Tracheal epithelial cell (primary cell): ENCODE data around the gene CSHL1. TPM values are rescaled to one million over a fixed set of nuclear protein-coding genes. Genes with fewer than 3 reads are reported as not detected.

Experiments used
- total RNA-seq: library from RNA; depleted of rRNA; stranded (reverse); fragments of >200 nt; gene quantifications from 2 replicates; pipeline ENCODE4 v1.2.1, GENCODE V29; 2014

The CSHL1 gene
- total RNA-seq, result not detected in 2 replicates

GRCh38 chr17:63911041-63911635 lies at the start of gene CSHL1:
Gene CSHL1, minus strand, starts transcription at chr17:63911258. Its CDS starts 62 bp downstream, at chr17:63911196.

GRCh38 chr17:63931981-63932561 lies 21.0 kb upstream of the CSHL1 start, which contains the start of gene CD79B:
Gene CD79B, minus strand, starts transcription at chr17:63932331. Its CDS starts 70 bp downstream, at chr17:63932261.

GRCh38 chr17:63918789-63919305 lies 7.8 kb upstream of the CSHL1 start, which contains the start of gene GH1:
Gene GH1, minus strand, starts transcription at chr17:63918839. Its CDS starts 63 bp downstream, at chr17:63918776.

GRCh38 chr17:63896524-63897354 lies 14.3 kb downstream of the CSHL1 start, which contains the start of gene CSH1:
Gene CSH1, minus strand, starts transcription at chr17:63896574. Its CDS starts 63 bp downstream, at chr17:63896511.

GRCh38 chr17:63881935-63882601 lies 29.0 kb downstream of the CSHL1 start, which contains the start of gene GH2:
Gene GH2, minus strand, starts transcription at chr17:63881944. Its CDS starts 143 bp downstream, at chr17:63881801.

GRCh38 chr17:63873577-63873976 lies 37.5 kb downstream of the CSHL1 start, which contains the start of gene CSH2:
Gene CSH2, minus strand, starts transcription at chr17:63873677. Its CDS starts 63 bp downstream, at chr17:63873614.

Other genes starting within 250 kb of the CSHL1 start
- 4.5 and 10.4 TPM in 2 replicates for gene LIMD2, start 211.1 kb downstream of the CSHL1 start, total RNA-seq
- 5.8 and 7.5 TPM in 2 replicates for gene STRADA, start 169.5 kb downstream of the CSHL1 start, total RNA-seq
- 78.2 and 78.3 TPM in 2 replicates for gene CCDC47, start 137.7 kb downstream of the CSHL1 start, total RNA-seq
- gene DDX42, start 137.1 kb downstream of the CSHL1 start, total RNA-seq, result 41.3 and 44.3 TPM in 2 replicates
- 14.3 and 27.7 TPM in 2 replicates for gene PSMC5, start 83.8 kb downstream of the CSHL1 start, total RNA-seq
- 55.2 and 66.3 TPM in 2 replicates for gene FTSJ3, start 83.6 kb downstream of the CSHL1 start, total RNA-seq
- gene SMARCD2, start 68.6 kb downstream of the CSHL1 start, total RNA-seq, result 121 and 165 TPM in 2 replicates
- gene CSH2, start 37.6 kb downstream of the CSHL1 start, total RNA-seq, result not detected in 2 replicates
- not detected in 2 replicates for gene GH2, start 29.3 kb downstream of the CSHL1 start, total RNA-seq
- not detected in 2 replicates for gene CSH1, start 14.7 kb downstream of the CSHL1 start, total RNA-seq
- gene GH1, start 7.6 kb upstream of the CSHL1 start, total RNA-seq, result not detected in 2 replicates
- gene CD79B, start 21.1 kb upstream of the CSHL1 start, total RNA-seq, result not detected in 2 replicates
- gene SCN4A, start 61.7 kb upstream of the CSHL1 start, total RNA-seq, result under 0.01 TPM in 1 of 2 replicates, not detected in the other
- not detected in 2 replicates for gene PRR29, start 87.1 kb upstream of the CSHL1 start, total RNA-seq
- 0.43 and 5.5 TPM in 2 replicates for gene ICAM2, start 109.4 kb upstream of the CSHL1 start, total RNA-seq
- 21.5 and 25.3 TPM in 2 replicates for gene ERN1, start 218.9 kb upstream of the CSHL1 start, total RNA-seq